SU-DHL-6 (cell line): ENCODE results near the gene MAP2K5.

Source experiments
- EZH2phosphoT487 ChIP-seq: fragments of 200-600 bp; sonication (generic), shearing (Covaris generic); conservative IDR thresholded peaks from 2 replicates; pipeline ENCODE4 v1.6.1; 2018; ENCODE audit warnings: mild to moderate bottlenecking, antibody characterized with exemption, low read length, moderate library complexity, mixed read lengths
- TF ChIP-seq, protein P1 (sequence below): fragments of 200-600 bp; sonication (generic); IDR thresholded peaks from one replicate; pipeline ENCODE4 v1.5.1; 2017; ENCODE audit warnings: antibody characterized with exemption, mild to moderate bottlenecking, low read length, moderate library complexity; ENCODE audit not compliant: insufficient read depth, poor library complexity, severe bottlenecking

DNA sequence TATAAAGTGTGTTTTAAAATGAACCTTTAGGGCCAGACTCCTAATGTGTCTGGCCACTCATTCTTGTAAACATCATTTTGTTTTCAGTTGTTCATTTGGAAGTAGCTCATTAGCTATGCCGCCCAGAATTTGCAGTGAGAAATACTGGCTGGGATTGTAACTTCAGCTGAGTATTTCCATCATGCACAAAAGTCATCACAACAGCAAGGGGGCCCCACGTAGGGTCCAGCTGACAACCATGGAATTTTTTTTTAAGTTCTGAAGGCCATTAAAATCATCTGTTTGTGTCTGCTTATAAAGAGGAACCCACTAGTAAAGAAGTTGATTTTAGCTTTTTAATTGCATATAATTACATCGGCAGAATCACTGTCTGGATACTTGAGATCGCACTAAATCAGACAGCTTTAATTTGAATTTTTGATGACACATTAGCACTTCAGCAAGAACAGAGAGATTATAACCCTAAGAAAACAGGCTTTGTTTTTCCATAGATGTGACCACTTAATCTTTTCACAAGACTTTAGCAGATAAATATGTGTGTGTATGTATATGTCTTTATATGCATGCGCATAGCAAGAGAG is 236.6 kb downstream of the MAP2K5 start:
- TF ChIP-seq, protein P1, sequence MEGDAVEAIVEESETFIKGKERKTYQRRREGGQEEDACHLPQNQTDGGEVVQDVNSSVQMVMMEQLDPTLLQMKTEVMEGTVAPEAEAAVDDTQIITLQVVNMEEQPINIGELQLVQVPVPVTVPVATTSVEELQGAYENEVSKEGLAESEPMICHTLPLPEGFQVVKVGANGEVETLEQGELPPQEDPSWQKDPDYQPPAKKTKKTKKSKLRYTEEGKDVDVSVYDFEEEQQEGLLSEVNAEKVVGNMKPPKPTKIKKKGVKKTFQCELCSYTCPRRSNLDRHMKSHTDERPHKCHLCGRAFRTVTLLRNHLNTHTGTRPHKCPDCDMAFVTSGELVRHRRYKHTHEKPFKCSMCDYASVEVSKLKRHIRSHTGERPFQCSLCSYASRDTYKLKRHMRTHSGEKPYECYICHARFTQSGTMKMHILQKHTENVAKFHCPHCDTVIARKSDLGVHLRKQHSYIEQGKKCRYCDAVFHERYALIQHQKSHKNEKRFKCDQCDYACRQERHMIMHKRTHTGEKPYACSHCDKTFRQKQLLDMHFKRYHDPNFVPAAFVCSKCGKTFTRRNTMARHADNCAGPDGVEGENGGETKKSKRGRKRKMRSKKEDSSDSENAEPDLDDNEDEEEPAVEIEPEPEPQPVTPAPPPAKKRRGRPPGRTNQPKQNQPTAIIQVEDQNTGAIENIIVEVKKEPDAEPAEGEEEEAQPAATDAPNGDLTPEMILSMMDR, result no peak
- TF ChIP-seq EZH2phosphoT487, result no peak
